ENCODE data around the gene OR5K4.

DNA sequence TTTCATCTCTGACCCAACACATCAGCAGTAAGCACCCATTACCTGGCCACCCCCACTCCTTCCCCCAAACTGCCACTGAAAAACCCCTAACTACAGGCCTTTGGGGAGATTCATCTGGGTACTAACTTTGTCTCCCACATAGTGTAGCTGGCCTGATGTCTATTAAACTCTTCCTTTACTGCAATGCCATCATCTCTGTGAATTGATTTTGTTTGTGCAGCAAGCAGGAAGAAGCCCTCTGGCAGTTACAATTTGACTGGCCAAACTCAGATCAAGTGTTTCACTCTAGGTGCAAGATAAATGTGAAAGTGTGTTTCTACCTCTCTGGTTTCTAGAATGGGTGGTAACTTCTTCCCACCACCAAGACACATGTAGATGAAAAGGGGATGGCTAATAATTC, 26.7 kb upstream of the OR5K4 start:
- TF ChIP-seq POLR2A (IDR thresholded peaks at IDR 0.05) = no peak
- no peak for TF ChIP-seq CTCF (IDR thresholded peaks at IDR 0.05)

Measured in stomach (tissue), 4 donors.